IPS DF 19.7 (cell line): ENCODE measurements around the gene PNMA6E.
"Not testable (repeated sequence)": the region's sequence is repeated elsewhere in the genome, so short reads cannot be mapped to it uniquely, and the experiment has no call there.

ENCODE experiments used
- DNase-seq: peaks from one replicate; pipeline ENCODE4 v3.0.0-alpha.2; 2013; ENCODE audit warnings: low read depth, low spot score

The PNMA6E gene

GRCh38 chrX:153408871-153409351 is 7.8 kb upstream of the PNMA6E start:
- DNase-seq: no peak

- DNase-seq: no peak
These were observed 7.1 kb upstream of the PNMA6E start for GRCh38 chrX:153408221-153408721.

GRCh38 chrX:153407736-153408135 is 6.6 kb upstream of the PNMA6E start:
- DNase-seq: no peak

GRCh38 chrX:153406903-153407302 is 5.8 kb upstream of the PNMA6E start:
- DNase-seq: no peak

- no peak for DNase-seq
These were observed 4.9 kb upstream of the PNMA6E start for GRCh38 chrX:153406011-153406410.

GRCh38 chrX:153405426-153405825 is 4.3 kb upstream of the PNMA6E start:
- no peak for DNase-seq

- not testable (repeated sequence) for DNase-seq
These were observed 3.2 kb upstream of the PNMA6E start for GRCh38 chrX:153404333-153404732.

GRCh38 chrX:153400146-153401132 is 711 bp downstream of the PNMA6E start:
- DNase-seq: no peak

- no peak for DNase-seq
These were observed 2.7 kb downstream of the PNMA6E start for GRCh38 chrX:153398275-153398960.

- DNase-seq: no peak
These were observed 3.7 kb downstream of the PNMA6E start for GRCh38 chrX:153397256-153397960.

GRCh38 chrX:153396320-153397195 is 4.6 kb downstream of the PNMA6E start:
- no peak for DNase-seq

GRCh38 chrX:153395613-153396319 is 5.4 kb downstream of the PNMA6E start:
- no peak for DNase-seq

GRCh38 chrX:153394612-153395011 is 6.5 kb downstream of the PNMA6E start:
- no peak for DNase-seq

GRCh38 chrX:153392642-153393321 is 8.4 kb downstream of the PNMA6E start:
- no peak for DNase-seq

- not testable (repeated sequence) for DNase-seq
These were observed 11.7 kb downstream of the PNMA6E start for GRCh38 chrX:153389460-153389768.

GRCh38 chrX:153388722-153389459 is 12.3 kb downstream of the PNMA6E start:
- no peak for DNase-seq

- DNase-seq: no peak
These were observed 13.0 kb downstream of the PNMA6E start for GRCh38 chrX:153387987-153388721.

GRCh38 chrX:153387345-153387744 is 13.8 kb downstream of the PNMA6E start:
- DNase-seq: no peak
